ENCODE data around the gene TSPAN18.
A peak's percentile ranks its signal among the peaks of the same experiment; 100 is the strongest.

Gene TSPAN18

DNA sequence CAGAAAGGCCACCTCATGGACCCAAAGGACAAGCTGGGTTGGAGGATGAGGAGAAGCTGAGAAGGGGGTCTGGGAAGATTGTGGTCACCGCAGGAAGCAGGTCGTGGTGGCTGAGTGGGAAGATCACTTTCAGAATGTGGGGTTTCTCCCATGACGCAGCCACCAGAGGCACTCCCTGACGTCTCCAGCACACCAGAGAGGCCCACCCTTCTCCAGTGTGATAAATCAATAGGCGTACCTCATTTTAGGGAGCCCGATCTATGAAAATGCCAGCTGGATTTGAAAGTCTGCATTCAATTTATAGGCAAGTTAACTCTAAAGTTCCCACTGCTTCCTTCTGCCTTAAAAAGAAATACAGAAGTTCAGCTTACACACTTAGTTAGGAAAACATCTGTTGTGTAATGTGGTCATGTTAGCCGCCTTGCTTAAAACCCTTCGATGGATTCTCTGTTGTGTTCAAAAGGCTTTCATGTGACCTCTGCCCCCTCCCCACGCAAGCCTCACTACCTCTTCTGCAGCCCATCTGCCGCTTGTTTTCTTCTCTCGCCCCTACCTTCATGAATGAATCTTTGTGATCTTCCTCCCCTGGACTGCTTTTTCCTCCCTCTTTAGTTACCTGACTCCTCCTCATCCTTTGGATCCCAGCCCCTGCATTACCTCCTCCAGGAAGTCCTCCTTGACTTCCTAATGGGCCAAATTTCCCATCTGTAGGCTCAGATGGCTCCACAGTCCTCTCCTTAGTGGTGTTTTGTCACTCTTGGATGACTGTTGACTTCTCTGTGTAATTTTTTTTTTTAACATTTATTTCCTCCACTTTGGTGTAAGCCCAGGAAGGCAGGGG lies 10.7 kb downstream of the TSPAN18 start:
- no peak for DNase-seq (ENCODE audit: low spot score)

DNA sequence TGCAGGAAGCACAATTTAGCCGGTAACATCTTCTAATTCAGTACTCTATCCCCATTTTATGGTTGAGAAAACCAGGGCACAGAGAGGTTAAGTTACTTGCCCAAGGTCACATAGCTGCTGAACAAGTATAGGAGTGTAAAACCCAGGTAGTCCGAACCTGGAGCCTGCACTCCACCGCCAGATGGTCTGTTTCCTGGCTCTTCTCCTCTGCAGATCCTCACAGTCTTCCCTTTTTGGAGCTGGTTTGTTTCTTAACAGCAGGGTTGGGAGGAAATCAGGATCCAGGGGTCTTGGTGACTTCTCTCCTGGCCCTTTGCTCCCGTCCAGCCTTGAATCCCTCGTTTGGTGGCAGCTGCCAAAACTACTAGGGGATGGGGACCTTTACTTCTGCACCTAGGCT lies 12.0 kb downstream of the TSPAN18 start:
- no peak for DNase-seq (ENCODE audit: low spot score)

DNA sequence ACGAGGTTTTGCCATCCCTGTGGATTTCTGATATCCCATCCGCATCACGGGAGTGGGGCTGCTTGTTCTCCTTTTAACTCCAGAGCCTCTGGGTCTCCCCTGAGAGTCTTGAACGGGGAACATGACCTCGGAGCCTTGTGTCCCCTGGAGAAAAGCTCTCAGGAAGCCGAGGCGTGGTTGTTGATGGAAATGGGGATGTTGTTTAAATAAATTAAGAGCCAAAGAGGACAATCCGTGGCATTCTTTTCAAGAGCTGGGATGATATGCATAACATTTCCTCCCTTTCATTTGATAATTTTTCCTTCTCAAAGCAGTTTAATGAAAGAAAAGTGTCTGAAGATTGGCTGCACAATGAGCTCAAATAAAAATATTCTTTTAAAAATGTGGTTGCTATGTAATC lies 14.2 kb downstream of the TSPAN18 start:
- DNase-seq (ENCODE audit: low spot score) = no peak

DNA sequence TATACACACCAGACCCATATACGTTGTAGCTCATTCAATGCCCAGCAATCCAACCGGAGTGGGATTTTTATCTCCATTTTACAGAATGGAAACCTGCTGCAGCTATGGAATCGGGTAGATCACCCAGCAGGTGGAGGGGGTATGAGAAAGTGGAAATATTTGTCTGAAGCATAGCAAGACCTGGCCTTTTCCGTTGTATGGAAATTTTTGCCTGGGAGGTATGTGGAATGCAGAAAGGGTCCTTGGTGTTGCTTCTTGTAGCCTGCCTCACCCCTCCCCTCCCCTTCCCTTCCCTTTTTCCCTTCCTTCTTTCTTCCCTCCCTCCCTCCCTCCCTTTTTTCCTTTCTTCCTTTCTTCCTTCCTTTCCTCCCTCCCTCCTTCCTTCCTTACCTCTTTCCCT lies 15.2 kb downstream of the TSPAN18 start:
- no peak for DNase-seq (ENCODE audit: low spot score)

DNA sequence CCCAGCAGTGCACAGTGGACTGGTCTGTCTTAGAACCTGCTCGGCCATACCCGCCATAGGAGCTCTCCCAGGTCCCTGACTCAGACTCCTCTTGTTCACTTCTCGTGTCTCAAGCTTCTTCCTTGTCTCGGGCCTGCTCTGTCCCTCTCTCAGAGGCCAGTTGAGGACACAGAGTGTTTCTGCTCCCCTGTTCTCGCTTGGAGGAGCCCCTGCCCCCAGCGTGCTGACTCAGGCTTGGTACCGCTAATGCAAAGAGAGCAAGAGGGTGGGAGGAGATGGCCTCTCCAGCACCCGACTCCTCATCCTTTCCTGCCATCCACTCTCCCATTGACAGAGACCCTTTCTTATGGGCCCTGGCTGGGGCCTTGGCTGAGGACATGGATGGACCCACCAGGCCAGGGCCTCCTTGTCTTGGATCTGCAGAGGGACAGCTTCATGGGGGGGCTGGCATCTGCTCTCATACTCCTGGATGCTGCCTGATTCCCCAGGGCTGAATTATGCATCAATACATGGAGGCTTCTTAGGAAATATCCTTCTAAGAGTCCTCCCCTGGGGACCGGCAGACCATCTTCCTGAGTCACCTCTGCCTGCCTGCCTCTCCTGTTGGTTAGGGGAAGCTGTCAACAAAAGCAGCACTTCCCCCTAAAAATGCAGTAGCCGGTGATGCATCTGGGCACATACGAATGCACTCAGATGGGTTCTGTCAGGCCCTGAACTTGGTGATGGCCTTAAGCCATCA lies 15.9 kb downstream of the TSPAN18 start:
- no peak for DNase-seq (ENCODE audit: low spot score)

DNA sequence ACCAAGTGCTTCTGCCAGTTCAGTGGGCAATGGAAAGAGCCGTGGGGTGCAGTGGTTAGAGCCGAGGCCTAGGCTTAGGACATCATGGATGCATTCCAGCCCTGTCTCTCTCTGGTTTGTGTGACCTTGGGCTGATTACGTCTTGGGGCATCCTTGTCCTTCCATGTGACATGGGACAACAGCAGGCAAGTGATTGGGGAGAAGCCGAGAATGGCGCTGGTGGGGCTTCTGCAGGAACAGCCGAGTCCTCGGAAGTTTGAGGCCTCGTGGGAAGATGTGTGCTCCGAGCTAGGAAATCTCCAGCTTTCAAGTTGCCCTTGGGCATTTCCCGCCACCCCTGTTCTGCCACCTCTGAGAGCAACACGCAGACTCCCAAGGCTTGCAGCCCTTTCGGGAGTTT lies 16.6 kb downstream of the TSPAN18 start:
- no peak for DNase-seq (ENCODE audit: low spot score)

DNA sequence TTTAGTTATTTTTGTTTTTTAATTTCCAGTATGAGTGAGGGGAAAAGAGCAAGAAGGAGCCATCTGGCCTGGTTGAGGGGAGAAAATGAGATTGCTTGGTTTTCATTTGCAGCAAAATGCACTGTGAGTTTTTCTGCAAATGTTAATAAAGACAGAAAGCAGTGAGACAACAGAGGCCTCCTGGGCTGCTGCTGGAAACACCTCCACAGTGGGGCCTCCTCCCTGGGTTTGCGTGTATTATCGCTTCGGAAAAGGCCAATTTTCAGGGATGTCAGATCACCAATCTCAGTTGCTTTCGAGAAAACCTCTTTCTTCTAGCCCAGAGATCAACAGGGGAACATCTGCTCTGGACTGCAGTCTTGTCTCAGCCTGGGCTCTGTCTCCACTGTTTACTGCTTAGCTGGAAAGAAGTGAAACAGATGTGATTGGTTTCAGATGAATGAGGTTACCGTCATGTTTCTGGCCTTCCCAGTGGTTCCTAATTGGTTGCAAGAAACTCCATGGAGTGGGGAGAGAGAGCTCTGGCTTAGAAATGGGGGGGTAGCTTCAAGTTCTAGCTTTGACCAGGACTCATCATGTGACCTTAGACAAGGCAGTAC lies 17.3 kb downstream of the TSPAN18 start:
- DNase-seq (ENCODE audit: low spot score) = no peak

DNA sequence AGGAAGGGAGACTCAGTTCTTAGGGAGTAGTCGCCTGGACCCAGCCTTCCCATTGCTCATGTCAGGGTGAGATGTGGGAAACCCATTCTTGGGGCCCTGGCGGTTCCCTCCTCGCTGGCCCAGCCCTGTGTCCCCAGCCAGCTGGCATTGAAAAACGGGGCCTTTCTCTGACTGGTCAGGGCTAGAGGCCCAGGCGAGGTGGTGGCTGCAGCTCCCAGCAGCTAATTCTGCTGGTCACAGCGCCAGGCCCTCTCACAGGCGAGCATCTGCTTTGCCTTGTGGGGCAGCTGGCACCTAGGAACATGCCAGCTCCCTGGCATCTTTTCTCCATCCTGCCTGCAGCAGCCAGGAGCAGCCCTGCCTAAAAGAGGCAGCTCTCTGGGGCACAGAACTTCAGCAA lies 20.1 kb downstream of the TSPAN18 start:
- no peak for DNase-seq (ENCODE audit: low spot score)

DNA sequence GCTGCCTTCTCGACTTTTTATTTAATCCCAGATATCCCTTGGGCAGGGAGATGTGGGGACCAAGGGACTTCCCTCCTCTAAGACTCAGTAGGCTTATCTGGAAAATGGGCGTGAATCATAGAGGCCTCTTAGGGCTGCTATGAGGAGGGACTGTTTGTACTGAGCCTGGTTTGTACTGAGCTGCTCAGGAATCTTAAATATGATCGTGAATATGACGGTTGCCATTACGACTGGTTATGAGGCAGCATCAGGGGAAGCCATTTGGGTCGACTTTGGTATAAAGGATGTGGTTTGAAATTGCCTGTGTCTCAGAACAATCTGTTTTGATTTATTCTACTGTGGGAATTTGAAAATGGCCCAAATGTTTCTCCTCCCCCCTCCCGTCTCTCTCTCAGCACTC lies 20.6 kb downstream of the TSPAN18 start:
- DNase-seq (ENCODE audit: low spot score) = peak; percentile 24

DNA sequence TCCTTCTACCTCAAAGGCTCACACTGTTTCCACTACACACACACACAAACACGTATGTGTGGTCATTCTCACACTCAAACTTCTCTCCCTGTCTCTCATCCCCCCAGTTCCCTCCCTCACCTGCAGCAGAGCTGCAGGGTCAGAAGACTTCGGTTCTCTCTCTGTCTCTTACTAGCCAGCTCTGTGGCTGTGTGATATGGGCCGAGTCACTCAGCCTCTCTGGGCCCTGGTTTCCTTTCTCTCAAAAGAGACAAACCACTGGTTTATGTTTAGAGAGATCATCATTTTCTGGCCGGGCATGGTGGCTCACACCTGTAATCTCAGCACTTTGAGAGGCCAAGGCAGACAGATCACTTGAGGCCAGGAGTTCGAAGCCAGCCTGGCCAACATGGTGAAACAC lies 21.1 kb downstream of the TSPAN18 start:
- DNase-seq (ENCODE audit: low spot score) = no peak

DNA sequence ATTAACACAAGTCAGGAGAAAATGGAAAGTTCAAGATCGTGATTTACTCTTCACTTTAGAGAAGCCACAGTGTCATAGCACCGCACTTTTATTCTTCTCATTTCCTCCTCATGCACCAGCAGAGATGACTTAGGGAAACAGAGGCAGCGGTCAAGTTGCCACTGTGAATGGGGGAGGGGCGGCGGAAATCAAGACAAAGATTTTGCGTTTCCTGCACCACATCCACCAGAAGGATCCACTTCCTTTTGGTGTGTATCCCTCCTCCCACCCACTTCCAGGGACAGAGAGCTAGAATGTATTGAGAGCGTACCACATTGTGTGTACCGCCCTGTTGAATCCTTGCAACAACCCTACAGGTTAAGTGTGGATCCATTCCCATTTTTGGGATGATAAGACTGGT lies 21.8 kb downstream of the TSPAN18 start:
- no peak for DNase-seq (ENCODE audit: low spot score)

DNA sequence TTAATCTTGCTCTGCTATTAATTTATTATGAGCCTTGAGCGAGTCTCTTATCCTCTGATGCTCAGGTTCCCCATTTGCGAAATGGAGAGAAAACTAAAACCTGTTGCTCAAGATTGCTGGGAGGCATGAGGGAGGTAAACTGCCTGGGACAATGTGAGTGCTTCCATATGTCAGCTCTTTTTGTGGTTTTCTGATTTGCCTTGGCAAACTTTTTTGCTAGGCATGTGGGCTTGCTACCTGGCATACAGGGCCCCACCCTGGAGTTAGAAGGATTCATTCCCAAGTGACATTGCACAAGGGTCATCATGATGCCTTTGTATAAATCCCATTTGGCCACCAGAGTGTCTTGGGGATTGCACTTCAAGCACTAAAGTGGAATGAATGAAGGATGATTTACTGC lies 22.4 kb downstream of the TSPAN18 start:
- DNase-seq (ENCODE audit: low spot score) = no peak

DNA sequence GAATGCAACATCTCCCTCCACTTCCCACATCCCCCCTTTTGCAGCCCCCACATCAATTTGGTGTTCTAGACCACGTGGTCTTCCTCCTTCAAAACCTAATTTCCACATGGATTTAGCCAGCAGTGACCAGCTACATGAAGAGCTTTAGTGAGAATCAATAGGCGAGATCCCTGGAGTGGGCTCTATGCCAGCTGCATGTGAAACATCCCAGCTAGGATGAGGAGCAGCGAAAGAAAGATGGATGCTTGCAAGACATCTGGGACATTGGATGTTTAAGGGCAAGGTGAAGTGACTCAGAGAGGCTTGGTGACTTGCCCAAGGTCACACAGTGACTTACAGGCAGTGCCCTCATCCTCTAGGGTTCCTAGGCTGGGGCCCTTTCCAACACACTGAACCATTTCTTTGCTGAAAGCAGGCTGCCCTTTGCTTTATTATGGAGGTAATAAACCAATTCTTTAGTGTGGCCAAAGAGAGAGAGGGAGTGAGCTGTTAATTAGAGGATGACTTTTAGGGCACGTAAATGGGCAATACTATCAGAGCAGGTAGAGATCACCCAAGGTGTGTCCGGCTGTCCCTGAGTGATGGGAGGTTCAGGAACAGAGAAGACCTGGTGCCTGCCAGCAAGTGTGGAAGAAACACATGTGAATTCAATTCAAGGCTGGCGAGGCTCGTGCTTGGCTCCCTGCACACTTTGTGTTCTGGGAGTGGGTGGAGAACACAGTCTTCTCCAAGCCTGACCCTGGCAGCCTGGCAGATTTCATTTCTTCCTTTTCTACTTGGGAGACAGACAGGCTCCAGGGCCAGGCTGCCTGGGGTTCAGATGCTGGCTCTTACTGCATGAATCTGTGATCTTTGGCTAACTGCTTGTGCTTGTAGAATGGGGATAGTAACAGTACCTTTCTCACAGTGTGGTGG lies 24.0 kb downstream of the TSPAN18 start:
- DNase-seq (ENCODE audit: low spot score) = no peak

DNA sequence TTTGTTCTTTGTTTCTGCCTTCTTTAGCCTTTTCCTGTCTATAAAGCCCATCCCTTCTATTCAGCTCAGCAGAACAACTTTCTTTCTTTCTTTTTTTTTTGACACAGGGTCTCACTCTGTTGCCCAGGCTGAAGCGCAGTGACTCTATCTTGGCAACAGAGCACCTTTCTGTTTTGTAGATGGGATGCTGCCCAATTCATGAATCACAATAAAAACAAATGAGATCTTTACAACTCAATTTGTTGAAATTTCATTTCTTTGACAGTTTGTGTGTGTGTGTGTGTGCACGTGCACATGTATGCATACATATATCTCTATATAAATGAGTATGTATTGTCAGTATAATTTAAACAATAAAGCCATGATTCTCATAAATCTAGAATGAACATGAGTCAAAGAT lies 25.5 kb downstream of the TSPAN18 start:
- no peak for DNase-seq (ENCODE audit: low spot score)

DNA sequence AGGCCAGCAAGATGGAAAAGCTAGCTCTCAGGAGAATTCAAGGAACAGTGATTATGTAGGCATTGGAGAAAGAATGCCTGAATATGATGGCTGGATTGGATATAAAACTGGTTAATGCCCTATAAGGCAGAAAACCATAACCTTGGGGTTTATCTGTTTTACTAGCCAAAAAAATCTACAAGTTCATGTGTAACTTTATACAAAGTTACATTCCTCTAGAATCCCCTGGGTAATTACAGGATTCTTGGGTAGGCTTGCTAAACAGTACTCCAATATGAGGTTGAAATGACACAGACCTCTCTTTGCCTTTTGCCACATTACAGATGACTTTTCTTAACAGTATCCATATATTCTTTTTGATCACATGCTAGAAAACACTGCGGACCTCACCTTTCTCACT lies 26.0 kb downstream of the TSPAN18 start:
- no peak for DNase-seq (ENCODE audit: low spot score)

DNA sequence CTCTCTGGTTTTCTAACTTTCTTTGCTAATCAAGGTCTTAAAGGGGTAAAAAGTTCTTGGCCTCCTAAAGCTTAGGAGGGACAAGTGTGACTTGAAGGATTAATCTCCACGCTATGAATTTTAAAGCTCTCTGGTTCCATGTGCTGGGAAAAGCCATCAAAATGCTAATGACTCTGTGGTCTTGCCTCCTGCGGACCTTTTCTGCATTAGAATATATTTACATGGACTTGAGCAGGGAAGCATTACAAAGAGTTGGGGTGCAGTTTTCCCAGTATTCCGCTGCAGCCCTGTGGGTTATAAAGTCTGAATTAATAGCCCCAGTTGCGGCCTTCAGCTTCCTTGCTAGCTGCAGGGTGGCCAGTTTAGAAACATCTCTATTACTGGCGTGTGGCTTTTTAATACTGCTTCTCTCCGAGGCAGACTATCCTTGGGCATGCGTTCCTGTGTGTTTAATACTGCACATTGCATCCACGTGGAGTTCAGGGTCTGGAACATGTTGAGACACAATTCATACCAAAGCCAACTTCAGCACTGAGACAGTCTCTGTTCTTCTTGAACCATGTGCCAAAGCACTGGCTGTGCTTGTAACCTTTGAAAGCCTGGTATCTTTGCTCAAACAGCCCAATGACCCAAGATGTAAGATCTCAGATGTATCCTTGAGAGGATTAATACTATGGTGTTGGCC lies 27.3 kb downstream of the TSPAN18 start:
- no peak for DNase-seq (ENCODE audit: low spot score)

DNA sequence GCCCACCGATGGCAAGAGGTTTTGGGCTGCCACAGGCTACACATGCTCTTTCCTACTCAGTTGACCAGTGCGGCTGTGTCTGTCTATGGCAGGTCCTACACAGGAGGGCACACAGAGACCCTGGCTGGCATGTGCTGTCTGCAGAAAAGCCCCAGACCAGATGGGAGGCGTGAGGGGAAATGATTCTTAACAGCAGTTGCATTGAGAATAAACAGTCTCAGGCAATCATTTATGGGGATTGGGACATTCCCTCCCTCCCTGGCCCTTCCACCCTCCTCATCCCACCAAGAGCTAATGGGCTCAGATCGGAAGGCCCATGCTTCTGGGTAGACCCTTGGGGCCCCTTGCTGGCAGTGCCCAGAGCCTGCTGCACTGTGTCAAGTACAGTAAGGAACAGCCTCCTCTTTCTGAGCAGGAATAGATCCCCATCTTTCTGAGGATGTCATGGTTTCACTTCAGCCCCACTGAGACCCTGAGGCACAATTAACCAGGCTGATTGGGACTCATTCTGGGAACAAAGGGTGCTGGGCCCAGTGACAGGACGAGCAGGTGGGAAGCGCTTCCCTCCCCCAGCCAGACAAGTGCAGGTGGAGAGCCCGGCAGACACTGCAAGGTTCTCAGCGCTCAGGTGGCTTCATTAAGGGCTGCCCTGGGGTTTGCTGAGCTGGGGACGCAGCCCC lies 28.3 kb downstream of the TSPAN18 start:
- no peak for DNase-seq (ENCODE audit: low spot score)

DNA sequence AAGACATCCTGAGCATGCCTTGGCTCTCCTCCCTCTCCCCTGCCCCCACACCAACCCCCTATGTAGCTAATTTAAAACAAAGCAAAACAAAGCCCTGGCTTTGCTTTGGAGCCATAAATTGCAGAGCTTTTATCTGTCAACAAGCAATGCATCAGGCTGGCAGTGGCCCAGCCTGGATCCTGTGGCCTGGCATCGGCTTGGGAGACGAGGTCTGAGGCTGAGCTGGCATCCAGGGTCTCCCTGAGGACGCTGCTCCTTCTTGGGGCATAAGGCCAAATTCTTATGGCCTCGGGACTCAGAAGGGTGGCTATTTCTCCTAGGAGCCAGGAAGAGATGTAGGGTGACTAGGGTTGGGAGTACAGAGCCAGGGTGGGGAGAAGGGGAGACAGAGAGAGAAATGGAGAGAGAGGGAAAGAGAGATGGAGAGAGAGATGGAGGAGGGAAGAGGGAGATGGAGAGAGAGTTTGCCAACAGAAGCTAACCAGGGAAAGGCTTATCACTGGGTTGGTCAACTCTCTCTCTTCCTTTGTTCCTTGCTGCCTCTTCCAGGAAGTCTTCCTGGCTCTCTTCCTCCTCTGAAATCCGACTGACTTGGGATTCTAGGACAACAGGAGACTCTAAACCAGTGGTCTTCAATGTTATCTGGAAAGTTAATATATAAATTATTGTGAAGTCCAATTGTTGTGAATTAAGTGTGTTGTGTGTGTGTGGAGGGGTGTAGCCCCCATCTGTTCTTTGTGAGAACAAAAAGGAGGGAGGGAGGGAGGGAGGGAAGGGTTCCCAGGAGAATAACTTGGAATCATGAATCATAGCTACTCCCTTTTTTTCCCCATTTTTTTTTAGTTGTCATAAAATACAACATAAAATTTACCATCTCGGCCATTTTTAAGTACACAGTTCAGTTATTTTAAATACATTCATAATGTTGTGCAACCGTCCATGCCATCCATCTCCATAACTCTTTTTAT lies 29.1 kb downstream of the TSPAN18 start:
- DNase-seq (ENCODE audit: low spot score) = no peak

DNA sequence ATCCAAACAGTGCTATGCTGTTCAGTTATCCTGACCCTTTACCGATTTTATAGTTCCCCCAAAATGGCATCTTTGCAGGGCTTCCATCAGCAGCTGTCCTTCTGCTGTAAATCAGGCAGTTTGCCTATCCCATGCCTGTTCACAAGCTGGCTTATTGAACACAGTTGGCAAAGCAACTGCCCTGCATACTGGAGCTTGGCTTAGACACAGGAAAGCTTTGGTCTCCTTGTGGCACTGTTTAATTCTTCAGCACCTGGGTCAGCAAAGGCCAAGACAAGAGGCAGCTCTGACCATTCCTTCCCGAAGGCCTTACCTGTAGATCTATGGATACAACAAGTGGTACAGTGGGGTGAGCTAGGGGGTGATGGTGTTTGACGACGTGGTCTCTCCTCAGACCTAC lies 32.2 kb downstream of the TSPAN18 start:
- DNase-seq (ENCODE audit: low spot score) = no peak
